Erythroblast (primary cell): ENCODE measurements around the gene WDFY3.

ENCODE experiments used
- GATA1 ChIP-seq: IDR thresholded peaks from 2 replicates; pipeline ENCODE4 v1.6.1; 2011; ENCODE audit warnings: low read depth, mild to moderate bottlenecking, control low read depth, low read length, moderate library complexity
- POLR2A ChIP-seq: IDR thresholded peaks from 2 replicates; pipeline ENCODE4 v1.6.1; 2011; ENCODE audit warnings: mild to moderate bottlenecking, low read length

DNA sequence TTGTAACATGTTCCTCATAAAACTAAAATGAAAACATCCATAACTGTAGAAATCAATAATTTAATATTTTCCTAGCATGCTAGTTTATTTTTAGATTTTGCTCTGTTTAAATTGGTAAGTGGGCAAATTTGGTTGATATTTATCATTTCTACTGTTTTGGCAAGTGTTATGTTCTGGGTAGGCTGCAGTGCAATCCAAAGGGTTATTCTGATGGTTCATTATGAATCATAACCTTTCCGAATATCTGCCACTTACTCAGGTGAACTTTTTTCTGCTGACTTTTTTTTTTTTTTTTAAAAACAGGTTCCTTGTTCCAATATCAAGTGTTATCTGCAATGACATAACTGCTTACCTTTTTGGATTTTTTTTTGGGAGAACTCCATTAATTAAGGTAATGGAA, 331.5 kb downstream of the WDFY3 start:
- TF ChIP-seq POLR2A = no peak
- TF ChIP-seq GATA1 = no peak
